OCI-M2 (cell line): Measurements from ENCODE around the gene APBB1IP.

ENCODE experiments used
- DNase-seq: peaks from one replicate; lab custom pipeline; 2025; ENCODE audit not compliant: unreplicated experiment; lab: John Stamatoyannopoulos, UW

APBB1IP gene

DNA sequence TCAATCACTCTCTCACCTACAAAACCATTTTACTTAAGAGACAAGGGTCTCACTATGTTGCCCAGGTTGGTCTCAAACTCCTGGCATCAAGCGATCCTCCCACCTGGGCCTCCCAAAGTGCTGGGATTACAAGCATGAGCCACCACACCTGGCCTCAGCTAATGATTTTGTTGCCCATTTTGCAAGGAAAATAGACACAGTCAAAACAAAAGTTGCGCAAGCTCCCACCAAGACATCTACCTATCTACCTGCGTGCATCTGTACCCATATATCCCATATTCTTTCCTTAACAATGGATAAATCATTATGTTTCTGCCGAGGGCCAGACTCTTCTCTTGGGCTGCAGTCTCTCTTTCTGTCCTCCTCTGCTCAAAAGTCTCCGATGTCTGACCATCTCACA, 67.3 kb downstream of the APBB1IP start:
- DNase-seq, result no peak

DNA sequence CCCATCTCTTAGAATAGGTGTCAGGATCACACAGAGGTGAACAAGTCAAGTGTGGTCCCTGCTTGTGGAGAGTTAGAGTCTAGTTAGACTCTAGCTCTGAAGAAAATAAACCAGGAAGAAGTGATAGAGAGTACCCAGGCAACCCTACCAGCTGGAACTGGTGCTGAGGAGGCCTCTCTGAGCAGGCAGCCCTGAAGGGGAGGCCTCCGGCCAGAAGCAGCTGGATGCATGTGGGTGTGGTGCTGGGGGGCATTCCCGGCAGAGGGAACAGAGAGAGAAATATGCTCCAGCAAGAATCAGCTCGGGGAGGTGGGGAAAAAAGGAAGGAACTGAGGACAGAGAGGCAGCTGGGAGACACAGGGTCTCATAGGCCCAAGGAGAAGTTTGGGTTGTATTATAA, 68.6 kb downstream of the APBB1IP start:
- no peak for DNase-seq

DNA sequence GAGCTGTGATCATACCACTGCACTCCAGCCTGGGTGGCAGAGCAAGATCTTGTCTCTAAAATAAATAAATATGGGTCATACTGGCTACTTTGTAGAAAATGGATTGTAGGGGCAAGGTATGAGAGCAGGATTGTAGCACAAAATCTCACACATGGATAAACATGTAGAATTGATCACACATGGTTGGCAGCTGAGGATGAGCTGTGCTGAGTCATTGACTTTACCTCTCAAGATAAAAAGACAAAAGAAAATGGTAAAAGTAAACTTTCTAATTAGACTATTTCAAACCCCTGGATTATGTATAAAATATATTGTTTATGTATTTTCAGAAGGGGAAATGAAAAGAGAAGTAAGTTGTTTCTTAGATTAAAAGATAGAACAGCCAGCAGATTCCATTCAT, 69.3 kb downstream of the APBB1IP start:
- DNase-seq, result no peak

DNA sequence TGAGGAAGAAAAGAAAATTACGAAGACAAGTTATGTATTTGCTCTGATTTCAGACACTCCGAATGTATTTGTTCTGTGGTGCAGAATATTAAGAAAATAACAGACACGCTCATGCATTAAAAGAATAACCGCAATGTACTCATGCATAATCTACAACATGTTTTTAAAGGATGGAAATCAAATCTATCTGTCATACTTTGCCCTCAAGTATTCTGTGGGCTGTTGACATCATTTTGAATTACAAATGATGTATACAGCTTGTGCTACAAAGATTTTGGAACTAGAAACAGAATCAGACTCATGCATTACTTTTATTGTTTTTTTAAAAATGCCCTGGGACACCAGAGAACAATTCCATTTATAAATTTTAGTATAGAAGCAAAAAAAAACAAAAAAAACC, 69.9 kb downstream of the APBB1IP start:
- no peak for DNase-seq

DNA sequence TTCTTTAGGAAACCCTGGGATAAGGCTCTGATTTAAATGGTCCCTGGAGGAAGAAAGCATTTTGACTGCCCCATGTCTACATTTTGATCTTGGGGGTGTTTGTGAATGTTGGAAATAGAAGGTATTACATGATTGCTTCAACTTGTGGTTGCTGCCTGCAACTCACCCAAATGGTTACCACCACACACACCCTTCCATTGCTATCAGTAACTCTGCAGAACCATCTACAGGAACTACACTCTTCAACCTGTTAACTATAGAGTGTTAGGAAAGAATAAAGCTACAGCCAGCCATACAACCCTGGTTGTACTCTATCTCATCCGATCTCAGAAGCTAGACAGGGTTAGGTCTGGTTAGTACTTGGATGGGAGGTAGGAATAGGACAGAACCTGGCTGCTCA, 71.2 kb downstream of the APBB1IP start:
- no peak for DNase-seq

DNA sequence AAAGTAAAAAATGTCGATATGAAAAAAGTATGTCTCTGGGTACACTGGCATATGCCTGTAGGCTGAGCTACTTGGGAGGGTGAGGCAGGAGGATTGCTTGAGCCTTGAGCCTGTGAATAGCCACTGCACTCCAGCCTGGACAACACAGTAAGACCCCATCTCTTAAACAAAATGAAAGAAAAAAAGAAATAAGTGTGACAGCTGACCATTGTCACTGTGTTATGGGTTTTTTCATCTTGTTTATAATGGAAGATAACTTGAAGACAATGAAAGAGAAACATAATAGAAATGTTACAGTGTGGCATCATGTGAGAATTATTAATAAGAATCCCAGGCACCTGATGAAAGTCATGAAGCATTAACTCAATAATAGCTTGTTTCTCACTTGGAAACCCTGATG, 75.0 kb downstream of the APBB1IP start:
- no peak for DNase-seq

DNA sequence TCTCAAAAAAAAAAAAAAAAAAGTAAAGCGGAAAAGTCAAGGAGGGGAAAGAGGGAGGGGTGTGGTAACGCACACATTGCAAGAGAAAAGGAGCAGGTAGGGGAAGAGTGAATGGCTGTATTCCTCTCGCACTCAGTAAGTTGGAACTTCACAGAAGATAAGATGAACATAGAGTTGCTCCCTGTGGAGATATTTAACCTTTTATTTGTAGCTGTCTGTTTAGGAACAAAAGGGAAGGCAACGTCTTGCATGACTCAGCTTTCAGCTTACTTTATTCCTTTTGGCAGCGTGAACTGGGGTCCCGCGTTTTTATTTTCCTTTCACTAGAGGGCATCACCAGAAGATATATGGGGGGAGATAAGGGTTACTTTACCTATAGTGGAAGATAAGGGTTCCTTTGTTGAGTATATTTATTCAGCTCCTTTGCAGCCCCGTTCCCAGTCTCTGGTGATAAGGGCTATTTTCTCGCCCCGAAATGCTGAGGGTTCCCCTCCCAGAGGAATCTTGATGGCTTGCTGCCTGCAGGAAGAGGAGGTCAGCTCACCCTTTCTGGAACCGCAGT, 78.5 kb downstream of the APBB1IP start:
- no peak for DNase-seq

DNA sequence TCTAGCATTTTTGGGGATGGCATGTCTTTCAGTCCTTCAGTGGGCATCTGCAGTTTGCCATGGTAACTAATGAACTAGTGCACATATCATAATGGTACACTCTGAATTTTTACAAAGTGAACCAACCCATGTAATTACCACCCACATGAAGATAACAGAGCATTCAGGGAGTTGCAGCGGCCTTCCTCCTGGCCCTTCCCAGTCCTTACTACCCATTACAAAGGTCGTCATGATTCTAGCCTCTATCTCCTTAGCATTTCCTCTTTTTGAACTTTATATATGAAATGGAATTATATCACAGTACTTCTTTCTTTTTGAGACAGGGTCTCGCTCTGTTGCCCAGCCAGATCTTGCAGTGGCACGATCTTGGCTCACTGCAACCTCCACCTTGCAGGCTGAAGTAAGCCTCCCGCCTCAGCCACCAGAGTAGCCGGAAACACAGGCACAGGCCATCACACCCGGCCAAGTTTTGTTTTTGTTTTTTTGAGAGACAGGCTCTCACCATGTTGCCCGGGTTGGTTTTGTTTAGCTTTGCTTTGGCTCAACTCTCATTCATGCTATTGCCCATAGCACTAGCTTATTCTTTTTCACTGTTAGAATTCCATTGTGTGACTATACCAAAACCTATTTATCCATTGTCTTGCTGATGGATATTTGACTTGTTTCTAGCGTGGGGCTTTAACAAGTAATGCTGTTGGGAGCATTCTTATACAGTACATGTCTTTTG, 79.2 kb downstream of the APBB1IP start:
- DNase-seq, result no peak

DNA sequence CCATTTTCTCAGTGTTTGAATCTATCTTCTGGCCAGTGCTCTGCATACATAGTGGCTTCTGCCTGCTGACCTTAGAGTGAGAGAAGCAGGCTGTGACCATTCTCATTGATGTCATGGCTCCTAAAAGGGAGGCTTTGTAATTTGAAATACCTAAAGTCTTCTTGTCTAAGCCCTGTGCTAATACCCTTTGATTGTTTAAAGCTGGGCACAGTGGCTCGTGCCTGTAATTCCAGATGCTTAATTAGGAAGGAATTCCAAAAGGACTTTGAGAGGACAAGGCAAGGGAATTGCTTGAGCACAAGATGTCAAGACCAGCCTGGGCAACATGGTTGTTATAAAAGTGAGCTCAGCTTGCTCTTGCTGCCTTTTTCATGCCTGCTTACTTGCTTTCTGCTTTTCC, 81.7 kb downstream of the APBB1IP start:
- no peak for DNase-seq

DNA sequence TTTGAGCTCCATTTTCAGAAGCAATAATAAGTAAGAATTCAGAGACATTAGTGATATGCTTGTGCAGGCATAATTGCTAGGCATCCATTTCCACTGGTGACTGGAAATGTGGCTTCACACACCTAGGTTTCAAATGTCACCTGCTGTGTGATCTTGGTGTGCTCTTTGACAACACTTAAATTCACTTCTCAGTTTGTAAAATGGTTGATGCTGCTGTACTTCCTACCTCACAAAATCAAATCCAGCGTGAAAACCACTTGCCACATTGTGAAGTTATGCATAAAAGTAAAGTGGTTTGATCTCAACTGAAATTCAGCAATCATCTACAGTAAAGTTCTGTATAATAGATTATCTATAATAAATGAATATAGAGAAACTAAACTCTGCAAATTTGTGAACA, 82.4 kb downstream of the APBB1IP start:
- no peak for DNase-seq

DNA sequence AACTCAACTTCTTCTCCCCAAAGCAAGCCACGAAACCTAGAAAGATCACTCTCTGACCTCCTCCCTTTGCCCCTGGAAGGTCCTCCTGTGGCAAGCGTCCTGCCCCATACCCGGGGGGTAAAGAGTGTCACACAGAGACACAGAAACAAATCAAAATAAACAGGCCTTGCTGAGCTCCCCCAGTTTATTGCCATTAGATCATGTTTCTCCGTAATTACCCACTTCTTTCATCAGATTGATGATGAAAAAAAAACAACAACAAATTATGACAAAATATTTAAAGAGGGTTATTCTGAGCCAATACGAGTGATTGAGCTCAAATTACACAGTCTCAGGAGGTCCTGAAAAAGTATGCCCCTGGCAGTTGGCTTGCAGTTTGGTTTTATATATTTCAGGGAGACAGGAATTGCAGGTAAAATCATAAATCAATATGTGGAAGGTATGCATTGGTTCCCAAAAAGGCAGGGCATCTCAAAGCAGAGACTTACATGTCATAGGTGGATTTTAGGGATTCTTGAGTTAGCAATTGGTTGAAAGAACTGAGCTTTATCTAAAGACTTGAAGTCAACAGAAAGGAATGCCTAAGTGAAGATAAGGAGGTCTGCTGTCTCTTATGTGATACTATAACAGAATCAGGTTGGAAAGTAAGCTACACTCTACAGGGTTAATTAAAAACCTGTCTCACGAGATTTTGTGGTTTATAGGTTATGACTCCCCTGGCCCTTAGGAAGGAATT, 86.2 kb downstream of the APBB1IP start:
- no peak for DNase-seq

DNA sequence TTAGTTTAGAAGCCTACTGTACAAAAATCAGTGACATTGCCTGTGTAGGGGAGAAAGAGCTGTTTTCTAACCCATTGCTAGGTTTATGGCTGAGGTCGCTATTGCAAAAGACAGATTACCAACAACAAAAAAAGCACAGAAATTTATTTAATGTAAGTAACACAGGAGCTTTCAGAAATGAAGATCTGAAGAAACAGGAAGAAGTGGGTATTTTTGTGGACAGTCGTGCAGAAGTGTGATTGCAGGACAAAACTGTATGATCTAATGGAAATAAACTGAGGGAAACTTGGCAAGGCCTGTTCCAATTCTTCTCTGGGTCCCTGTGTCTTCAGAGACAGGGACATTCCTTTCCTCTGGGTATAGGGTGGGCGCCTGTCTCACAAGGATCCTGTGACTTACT, 87.4 kb downstream of the APBB1IP start:
- DNase-seq, result no peak

DNA sequence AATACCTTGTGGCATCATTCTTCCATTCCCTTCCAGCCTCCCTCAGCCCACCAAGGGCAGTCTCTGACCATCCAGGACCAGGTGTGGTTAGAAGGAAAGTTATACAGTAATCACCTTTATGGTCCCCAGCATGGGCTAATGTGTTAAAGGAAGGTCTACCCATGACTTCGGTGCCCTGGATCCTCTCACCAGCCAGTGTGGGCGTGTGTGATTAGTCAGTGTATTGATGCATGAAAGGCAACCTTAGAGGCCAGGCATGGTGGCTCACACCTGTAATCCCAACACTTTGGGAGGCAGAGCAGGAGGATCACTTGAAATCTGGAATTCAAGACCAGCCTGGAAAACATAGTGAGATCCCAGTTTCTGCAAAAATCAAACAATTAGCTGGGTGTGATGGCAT, 88.9 kb downstream of the APBB1IP start:
- no peak for DNase-seq

DNA sequence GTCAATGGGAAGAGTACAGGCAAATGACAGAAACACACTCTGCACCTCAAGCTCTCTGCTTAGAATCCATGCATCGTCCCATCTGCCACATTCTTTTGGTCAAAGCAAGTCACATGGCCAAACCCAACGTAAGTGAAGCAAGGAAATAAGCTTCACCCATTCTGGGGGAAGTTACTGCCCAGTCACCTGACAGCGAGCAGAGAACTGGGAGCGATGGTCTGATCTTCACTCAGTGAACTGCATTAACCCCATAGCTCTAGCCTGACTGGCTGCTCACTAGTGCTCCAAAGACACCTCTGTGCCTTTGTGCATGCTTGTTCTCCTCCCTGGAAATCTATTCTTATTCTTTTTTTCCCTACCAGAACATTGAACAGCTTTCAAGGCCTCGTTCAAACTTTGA, 89.9 kb downstream of the APBB1IP start:
- DNase-seq, result no peak

DNA sequence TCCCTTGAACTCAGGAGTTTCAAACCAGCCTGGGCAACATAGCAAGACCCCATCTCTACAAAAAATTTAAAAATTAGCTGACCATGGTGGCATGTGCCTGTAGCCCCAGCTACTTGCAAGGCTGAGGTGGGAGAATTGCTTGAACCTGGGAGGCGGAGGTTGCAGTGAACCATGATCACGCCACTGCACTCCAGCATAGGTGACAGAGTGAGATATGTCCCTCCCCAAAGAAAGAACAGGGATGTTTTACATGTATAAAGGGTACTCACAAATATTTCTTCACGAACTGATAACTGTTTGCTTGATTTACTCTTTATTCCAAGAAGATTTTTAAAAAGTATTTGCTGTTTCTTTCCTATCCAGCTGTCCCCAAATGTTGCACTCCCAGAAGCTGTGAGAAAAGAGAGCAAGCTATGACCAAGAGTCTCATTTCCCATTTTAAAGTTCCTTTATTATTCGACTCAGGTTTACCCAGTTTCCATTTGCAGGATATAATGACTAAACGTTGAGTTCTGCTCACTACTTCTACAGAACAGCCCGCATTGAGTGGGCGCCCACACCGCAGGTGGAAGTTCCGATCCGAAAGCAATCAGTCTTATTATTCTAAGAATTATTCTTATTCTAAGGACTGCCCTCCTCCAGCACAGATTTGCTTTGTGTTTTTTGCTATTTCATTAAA, 90.7 kb downstream of the APBB1IP start:
- DNase-seq, result no peak

DNA sequence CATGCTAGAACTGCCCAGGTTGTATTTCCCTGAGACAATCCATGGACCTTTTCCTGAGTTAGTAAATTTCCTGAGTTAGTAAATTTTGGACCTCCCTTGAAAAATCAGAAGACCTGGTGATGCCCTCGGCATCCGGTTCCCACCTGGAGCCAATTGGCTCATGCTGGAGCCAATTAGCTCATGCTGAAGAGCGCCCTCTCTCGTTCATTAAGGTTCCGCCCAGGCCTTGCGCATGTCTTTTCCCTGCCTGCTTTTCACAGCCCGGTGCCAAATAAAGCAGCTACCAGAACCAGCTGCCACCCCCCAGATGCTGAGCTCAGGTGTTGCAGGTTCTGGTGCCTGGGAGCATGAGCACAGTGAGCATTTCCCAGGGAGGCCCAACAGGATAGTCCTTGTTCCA, 96.2 kb downstream of the APBB1IP start:
- no peak for DNase-seq

DNA sequence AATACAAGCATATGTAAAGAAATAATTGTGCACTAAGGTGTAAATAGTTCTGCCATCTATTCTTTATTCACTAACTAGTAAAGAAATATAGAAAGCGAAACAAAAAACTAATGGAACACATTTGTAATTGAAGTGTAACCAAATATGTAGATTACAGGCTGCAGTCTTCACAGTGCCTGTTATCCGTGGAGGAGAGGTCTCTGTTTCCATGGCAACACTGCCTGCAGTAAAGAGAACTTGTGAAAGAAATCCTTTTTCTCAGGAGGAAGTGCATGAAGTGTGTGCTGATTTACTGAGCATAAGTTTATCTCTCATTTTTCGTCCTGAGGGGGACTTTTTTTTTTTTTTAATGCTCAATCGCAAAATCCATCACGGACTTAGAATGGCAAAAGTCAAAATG, 102.5 kb downstream of the APBB1IP start:
- no peak for DNase-seq

DNA sequence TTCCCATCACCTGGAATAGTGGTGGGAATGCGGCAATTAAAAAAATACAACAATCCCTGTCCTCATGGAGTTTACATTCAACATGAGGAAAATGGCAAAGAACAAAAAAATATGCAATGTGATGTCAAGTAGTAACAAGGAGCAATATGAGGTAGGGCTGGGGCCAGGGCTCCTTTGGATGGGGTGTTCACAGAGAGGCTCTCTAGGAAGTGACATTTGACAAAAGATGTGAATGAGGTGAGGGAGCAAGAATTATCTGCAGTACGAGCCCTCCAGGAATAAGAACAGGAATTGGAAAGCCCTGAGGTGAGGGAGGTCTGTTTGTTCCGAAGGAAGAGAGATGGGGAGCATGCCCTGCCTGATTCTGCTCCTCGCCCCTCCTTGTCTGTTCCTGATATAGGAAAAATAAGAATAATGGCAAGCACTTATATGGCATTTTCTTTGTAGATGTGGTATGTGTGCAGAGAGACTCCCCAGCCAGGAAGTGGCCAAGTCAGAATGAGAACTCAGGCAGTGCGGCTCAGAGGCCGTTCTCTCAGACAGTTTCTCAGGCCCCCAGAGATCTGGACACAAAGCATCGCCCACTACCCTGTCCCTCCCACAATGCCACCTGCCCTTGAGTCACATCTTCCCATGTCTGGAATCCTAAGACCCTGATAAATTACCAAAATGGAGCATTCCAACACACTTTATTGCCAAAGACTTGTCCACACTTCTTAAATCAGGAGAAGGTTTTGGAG, 105.6 kb downstream of the APBB1IP start:
- DNase-seq, result no peak

DNA sequence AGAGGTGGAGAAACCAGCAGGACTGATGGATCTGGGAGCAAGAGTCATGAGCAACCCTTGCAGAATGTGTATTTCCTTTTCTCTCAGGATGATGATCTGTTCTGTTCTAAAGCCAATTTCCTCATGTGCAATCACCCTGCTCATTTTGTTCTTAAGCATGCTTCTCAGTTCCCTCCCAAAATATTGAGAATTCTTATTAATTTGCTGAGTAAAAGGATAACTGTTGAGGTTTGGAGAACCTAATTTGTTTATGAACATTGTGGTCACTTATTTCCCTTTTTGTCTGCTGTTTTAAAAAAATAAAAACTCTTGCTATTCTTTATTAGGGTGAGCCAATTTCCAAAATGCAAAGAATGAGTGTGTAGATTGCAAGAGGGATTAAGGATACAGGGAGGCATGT, 106.8 kb downstream of the APBB1IP start:
- DNase-seq, result no peak

DNA sequence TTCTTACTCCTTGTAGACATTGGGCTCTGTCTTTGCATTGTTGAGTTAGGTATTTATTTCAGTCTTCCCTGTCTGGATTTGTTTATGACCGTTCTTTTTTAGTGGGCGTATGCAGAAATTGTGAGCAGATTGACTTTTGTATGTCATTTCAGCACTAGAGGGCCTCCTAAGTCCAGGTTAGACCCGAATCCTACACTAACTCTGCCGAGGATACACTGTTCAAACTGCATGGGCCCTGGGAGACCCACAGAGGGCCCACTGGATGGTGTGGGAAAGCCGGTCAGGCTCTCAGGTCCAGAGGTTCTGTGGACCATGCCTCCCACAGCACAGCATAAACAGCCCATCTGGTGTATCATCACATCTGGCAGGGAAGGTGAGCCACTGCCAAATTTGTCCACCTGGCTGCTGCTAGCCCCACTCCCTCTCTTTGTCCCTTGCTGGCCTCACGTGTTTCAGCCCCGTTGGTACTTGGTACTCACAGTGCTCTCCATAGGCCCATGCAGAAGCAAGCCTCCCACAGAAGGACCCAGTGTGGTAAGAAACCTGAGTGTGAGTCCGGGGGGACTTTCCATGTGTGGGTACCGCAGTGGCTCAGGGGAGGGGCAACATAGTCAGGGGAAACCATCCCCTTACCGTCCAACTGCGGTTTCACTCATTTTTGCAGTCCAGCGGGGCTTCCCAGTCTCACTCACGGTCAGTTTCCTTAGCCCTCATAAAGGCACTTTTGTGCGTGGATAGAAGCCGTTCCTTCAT, 112.8 kb downstream of the APBB1IP start:
- no peak for DNase-seq

DNA sequence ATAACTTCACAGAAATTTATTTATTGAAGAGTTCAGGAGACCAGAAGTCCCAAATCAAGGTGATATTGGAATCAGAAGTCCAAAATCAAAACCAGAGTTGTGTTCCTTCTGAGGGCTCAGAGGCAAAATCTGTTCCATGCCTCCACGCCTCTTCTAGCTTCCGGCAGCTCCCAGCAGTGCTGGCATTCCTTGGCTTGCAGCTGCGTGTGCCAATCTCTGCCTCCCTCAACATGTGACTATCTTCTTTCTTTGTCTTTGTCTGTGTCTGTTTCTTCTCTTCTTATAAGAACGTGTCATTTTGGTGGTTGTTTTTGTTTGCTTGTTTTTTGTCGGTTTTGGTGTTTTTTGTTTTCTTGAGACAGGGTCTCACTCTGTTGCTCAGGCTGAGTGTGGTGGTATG, 116.1 kb downstream of the APBB1IP start:
- DNase-seq, result no peak
